Neuron (in vitro differentiated cells): ENCODE data around the gene LMTK2.

Source experiments
- H2AFZ ChIP-seq: one replicate; pipeline ENCODE4 v1.6.1; 2013; ENCODE audit warnings: low read depth, mild to moderate bottlenecking, inconsistent platforms, low read length, moderate library complexity
- H3K27me3 ChIP-seq: one replicate; pipeline ENCODE4 v1.6.1; 2013; ENCODE audit warnings: low read length; ENCODE audit not compliant: insufficient read depth
- H3K36me3 ChIP-seq: one replicate; pipeline ENCODE4 v1.6.1; 2013; ENCODE audit warnings: low read length; ENCODE audit not compliant: insufficient read depth
- H3K4me1 ChIP-seq: one replicate; pipeline ENCODE4 v1.6.1; 2013; ENCODE audit warnings: low read length; ENCODE audit not compliant: insufficient read depth
- H3K4me3 ChIP-seq: 2 replicates; pipeline ENCODE4 v1.5.1; 2013; ENCODE audit warnings: mild to moderate bottlenecking, low read length, moderate library complexity
- H3K9me3 ChIP-seq: one replicate; pipeline ENCODE4 v1.6.1; 2013; ENCODE audit warnings: low read length

The LMTK2 gene

GRCh38 chr7:98106647-98107312 lies at the start of gene LMTK2:
Gene LMTK2 (plus strand): TSS chr7:98106862. CDS start chr7:98107178, 316 bp downstream.
- Histone ChIP-seq H3K4me1 (peaks cover 23% of the 10 kb centered on the region), H2AFZ (peak within 1 kb of the TSS; percentile 74), H3K27me3 (no peaks in the 10 kb centered on the region), H3K36me3 (no peaks in the 10 kb centered on the region), H3K4me3 (peak within 1 kb of the TSS; percentile 81), H3K9me3 (no peaks in the 10 kb centered on the region)

DNA sequence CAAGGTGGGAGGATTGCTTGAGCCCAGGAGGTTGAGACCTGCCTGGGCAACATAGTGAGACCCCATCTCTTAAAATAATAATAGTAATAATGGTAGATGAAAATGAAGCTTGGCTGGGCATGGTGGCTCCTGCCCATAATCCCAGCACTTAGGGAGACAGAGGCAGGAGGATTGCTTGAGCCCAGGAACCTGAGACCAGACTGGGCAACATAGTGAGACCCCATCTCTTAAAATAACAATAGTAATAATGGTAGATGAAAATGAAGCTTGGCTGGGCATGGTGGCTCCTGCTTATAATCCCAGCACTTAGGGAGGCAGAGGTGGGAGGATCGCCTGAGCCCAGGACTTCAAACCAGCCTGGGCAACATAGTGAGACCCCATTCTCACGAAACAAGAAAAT lies 49.5 kb upstream of the LMTK2 start:
- H3K4me3 ChIP-seq, result no peak overlapping the region
- H3K36me3 ChIP-seq, result no peaks in the 10 kb centered on the region
- H3K4me1 ChIP-seq, result no peaks in the 10 kb centered on the region
- no peaks in the 10 kb centered on the region for H3K27me3 ChIP-seq
- H3K9me3 ChIP-seq, result no peaks in the 10 kb centered on the region
- H2AFZ ChIP-seq, result no peak overlapping the region

- Histone ChIP-seq H3K4me1 (no peaks in the 10 kb centered on the region), H3K36me3 (no peaks in the 10 kb centered on the region), H3K9me3 (no peaks in the 10 kb centered on the region), H3K27me3 (no peaks in the 10 kb centered on the region), H3K4me3 (no peak overlapping the region), H2AFZ (no peak overlapping the region)
Measured at GRCh38 chr7:98058186-98058585, 48.5 kb upstream of the LMTK2 start.

DNA sequence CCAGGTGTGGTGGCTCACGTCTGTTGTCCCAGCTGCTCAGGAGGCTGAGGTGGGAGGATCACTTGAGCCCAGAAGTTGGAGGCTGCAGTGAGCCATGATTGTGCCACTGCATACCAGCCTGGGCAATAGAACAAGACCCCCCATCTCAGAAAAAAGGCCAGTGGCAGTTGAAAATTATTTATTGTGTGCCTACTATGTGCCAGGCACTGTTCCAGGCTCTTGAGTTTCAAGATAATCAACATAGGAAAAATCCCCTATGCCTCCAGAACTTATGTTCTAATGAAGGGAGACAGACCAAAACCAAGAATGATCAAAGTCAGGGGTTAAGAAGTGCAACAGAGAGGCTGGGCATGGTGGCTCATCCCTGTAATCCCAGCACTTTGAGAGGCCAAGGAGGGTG lies 42.4 kb upstream of the LMTK2 start:
- Histone ChIP-seq H3K4me1 (no peaks in the 10 kb centered on the region), H3K9me3 (peaks cover 2% of the 10 kb centered on the region), H3K36me3 (no peaks in the 10 kb centered on the region), H3K27me3 (no peaks in the 10 kb centered on the region), H3K4me3 (no peak overlapping the region), H2AFZ (no peak overlapping the region)

DNA sequence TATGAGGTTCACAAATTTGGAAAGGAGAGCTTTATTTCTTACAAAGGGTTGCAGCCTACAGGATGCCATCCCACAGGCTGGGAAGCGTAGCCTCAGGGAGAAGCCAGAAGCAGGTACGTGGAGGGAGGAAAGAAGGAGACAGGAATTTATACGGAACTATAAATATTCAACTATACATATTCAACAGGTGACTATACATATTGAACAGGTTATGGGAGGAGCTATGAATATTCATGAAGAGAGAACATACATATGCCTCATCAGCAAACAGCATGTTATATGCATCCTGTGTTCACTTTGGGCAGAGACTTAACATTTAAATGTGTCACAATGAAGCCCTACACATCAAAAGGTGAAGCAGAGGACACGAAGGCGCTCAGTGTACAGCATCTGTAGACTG lies 40.5 kb upstream of the LMTK2 start:
- H3K36me3 ChIP-seq, result no peaks in the 10 kb centered on the region
- peaks cover 2% of the 10 kb centered on the region for H3K9me3 ChIP-seq
- no peak overlapping the region for H2AFZ ChIP-seq
- no peaks in the 10 kb centered on the region for H3K27me3 ChIP-seq
- H3K4me1 ChIP-seq, result no peaks in the 10 kb centered on the region
- H3K4me3 ChIP-seq, result no peak overlapping the region

- Histone ChIP-seq H3K27me3 (no peaks in the 10 kb centered on the region), H3K9me3 (peaks cover 2% of the 10 kb centered on the region), H3K4me3 (no peak overlapping the region), H3K36me3 (no peaks in the 10 kb centered on the region), H3K4me1 (no peaks in the 10 kb centered on the region), H2AFZ (no peak overlapping the region)
Measured at GRCh38 chr7:98066934-98067507, 39.6 kb upstream of the LMTK2 start.

GRCh38 chr7:98073047-98073446 lies 33.6 kb upstream of the LMTK2 start:
- no peaks in the 10 kb centered on the region for H3K4me1 ChIP-seq
- no peaks in the 10 kb centered on the region for H3K27me3 ChIP-seq
- no peaks in the 10 kb centered on the region for H3K36me3 ChIP-seq
- H2AFZ ChIP-seq, result no peak overlapping the region
- no peaks in the 10 kb centered on the region for H3K9me3 ChIP-seq
- no peak overlapping the region for H3K4me3 ChIP-seq

GRCh38 chr7:98075801-98076200 lies 30.9 kb upstream of the LMTK2 start:
- Histone ChIP-seq H3K9me3 (no peaks in the 10 kb centered on the region), H3K4me3 (no peak overlapping the region), H3K36me3 (no peaks in the 10 kb centered on the region), H3K4me1 (peaks cover 6% of the 10 kb centered on the region), H3K27me3 (no peaks in the 10 kb centered on the region), H2AFZ (no peak overlapping the region)

DNA sequence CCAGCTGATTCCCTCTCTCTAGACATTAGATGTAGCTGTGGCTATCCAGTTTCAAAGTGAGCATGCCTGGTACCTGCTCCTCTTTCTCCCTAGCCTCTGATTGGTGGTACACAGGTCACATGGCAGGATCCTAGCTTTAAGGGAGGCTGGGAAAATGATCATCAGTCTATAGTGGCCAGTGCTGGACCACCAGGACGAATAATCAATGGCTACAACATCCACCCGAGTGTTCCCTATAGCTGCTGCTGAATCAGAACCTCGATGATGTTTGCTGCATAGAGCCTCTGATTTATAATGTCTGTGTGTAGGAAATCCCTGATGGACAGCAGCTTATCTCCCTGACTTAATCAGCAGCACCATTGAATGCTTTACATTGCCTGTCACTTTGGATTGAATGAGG lies 28.9 kb upstream of the LMTK2 start:
- H2AFZ ChIP-seq, result no peak overlapping the region
- H3K36me3 ChIP-seq, result no peaks in the 10 kb centered on the region
- H3K4me3 ChIP-seq, result no peak overlapping the region
- H3K27me3 ChIP-seq, result no peaks in the 10 kb centered on the region
- H3K4me1 ChIP-seq, result peaks cover 6% of the 10 kb centered on the region
- no peaks in the 10 kb centered on the region for H3K9me3 ChIP-seq

DNA sequence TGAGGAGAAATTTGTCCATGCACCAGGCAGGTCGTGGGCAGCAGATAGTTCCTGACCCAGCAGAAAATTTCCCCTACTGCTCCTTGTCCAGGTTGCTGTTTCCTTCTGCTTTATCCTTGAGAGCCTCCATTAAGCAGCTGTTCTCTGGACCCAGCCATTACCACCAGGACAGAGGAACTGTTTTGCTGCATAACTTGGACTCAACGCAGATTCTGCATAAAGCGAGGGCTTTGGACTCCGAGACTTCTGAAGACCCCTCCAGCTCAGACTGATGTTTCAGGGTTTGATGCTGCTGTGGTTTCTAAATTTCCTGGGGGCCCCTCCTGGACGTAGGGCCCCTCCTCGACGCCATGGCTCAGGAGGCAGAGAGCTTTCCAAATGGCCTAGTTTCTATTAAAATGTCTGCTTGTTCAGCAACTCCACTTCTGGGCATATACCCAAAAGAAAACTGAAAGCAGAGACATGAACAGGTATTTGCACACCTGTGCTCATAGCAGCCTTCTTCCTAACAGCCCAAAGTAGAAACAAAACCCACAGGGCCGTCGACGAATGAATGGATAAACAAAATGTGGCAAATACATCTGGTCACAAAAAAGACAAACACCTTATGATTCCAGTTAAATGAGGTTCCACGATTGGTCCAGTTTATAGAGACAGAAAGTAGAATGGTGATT lies 28.3 kb upstream of the LMTK2 start:
- no peak overlapping the region for H3K4me3 ChIP-seq
- H3K36me3 ChIP-seq, result no peaks in the 10 kb centered on the region
- peaks cover 6% of the 10 kb centered on the region for H3K4me1 ChIP-seq
- H2AFZ ChIP-seq, result no peak overlapping the region
- no peaks in the 10 kb centered on the region for H3K9me3 ChIP-seq
- H3K27me3 ChIP-seq, result no peaks in the 10 kb centered on the region

DNA sequence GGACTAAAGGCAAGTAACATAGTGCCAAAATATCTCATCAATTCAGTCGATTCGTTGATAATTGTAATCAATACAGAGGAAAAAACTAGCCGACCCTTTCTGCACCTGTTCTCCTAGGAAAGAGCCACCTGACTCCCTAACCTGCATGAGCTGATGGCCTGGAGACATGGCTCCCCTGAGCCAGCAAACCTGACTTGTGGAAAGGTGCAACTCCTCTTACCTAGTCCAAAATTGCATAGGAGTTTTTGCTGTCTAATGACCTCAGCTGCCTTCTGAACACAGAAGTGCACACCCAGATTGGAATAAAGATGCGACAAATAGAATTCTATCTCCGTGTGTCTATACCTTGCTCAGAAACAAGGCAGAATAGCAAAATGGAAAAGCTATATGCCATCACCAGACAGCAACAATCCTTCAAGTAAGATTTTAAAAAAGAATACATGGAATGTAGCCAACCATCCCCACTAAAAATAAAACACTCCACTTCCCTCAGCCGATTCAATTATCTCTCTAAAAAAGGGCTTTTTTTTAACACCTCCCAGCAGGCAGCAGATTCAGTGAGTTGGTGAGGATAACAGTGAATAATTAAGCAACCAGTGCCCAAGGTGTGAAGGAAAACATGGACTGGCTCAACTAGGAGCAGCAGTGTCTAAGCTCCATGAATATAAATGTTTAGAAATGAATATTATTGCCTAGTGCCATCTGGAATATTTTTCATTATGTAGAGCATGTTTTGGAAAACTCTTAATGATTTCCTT lies 26.6 kb upstream of the LMTK2 start:
- no peaks in the 10 kb centered on the region for H3K9me3 ChIP-seq
- no peaks in the 10 kb centered on the region for H3K36me3 ChIP-seq
- H3K27me3 ChIP-seq, result no peaks in the 10 kb centered on the region
- H2AFZ ChIP-seq, result no peak overlapping the region
- H3K4me1 ChIP-seq, result peaks cover 6% of the 10 kb centered on the region
- peak overlapping the region; percentile 13 for H3K4me3 ChIP-seq

DNA sequence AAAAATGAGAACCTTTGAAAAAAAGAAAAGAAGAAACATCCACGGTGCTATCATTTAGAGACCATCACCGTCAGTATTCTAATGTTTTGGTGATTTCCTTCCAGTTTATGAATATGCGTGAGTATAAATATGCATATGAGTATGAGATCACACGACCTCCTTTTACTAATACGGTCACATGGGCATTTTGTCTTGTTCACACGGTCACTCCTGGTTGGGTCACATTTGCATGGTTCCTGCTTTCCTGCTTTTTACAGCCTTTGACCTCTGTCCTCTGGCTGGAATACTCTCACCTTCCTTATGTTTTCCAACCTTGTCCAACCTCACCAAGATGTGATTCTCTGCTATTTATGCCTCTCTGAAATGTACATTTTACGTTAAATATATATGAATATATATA lies 25.3 kb upstream of the LMTK2 start:
- Histone ChIP-seq H3K27me3 (no peaks in the 10 kb centered on the region), H3K36me3 (no peaks in the 10 kb centered on the region), H3K4me3 (no peak overlapping the region), H3K9me3 (no peaks in the 10 kb centered on the region), H3K4me1 (peaks cover 6% of the 10 kb centered on the region), H2AFZ (no peak overlapping the region)

DNA sequence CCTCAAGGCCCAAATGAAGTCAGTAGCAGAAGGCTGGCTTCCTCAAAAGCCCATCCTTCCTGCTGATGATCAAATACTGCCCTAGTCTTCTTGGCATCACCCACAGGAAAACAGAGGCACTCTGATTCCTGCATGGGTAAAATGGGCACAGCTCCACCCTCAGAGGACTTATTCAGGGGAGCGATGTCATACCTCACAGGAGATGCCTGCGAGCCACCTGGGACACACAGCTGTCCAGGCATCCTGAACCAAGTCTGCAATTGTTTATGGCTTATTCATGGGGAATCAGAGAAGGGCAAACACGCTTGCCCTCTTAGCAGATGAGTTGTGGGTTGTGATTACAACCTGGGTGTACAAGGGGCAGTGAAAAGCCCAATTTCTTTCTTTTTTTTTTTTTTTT lies 22.0 kb upstream of the LMTK2 start:
- Histone ChIP-seq H3K9me3 (no peaks in the 10 kb centered on the region), H3K4me1 (peaks cover 6% of the 10 kb centered on the region), H2AFZ (no peak overlapping the region), H3K27me3 (no peaks in the 10 kb centered on the region), H3K4me3 (no peak overlapping the region), H3K36me3 (no peaks in the 10 kb centered on the region)
